GM12878 (cell line): Measurements from ENCODE around the gene PLAC8. TPM values are rescaled to one million over a fixed set of nuclear protein-coding genes. Genes with fewer than 3 reads are reported as not detected.

Experiments used
- ATAC-seq: fragments of 200-7000 bp; cut with Tn5 transposase; 3 replicates; pipeline ENCODE4 v1.9.1; 2020; ENCODE audit warnings: mild to moderate bottlenecking, moderate library complexity
- BruUV-seq: library from RNA; stranded (reverse); fragments of 400-500 nt; replicated peaks from 2 replicates; lab custom pipeline; 2021; lab: Mats Ljungman, UMichigan
- CTCF ChIA-PET: fragments of 300-600 bp; sonication (Branson Sonifier 250); formaldehyde crosslinking; extraction: SDS; loops from one replicate; lab custom pipeline; 2021; ENCODE audit warnings: inconsistent platforms; lab: Yijun Ruan, JAX
- POLR2A ChIA-PET: fragments of 350-600 bp; formaldehyde crosslinking; extraction: SDS; loops from one replicate; lab custom pipeline; 2021; ENCODE audit warnings: inconsistent platforms; lab: Charles Lee
- RAD21 ChIA-PET: fragments of 300-600 bp; sonication (Branson Sonifier 250); formaldehyde crosslinking; loops from one replicate; lab custom pipeline; 2023; ENCODE audit warnings: antibody characterized with exemption; ENCODE audit not compliant: unreplicated experiment; lab: Charles Lee
- SMC1A ChIA-PET: fragments of 300-600 bp; sonication (Branson Sonifier 250); formaldehyde crosslinking; loops from one replicate; lab custom pipeline; 2023; ENCODE audit not compliant: unreplicated experiment, uncharacterized antibody; lab: Charles Lee
- DNase-seq: peaks from one replicate; pipeline ENCODE4 v3.0.0-alpha.2; 2011; ENCODE audit warnings: low read depth, low spot score
- FAIRE-seq: peaks from 3 replicates; lab custom pipeline; 2011; peaks lifted over from hg19 to GRCh38; lab: Jason Lieb, UNC
- H2AFZ ChIP-seq: 2 replicates; pipeline ENCODE4 v1.6.0; 2011; ENCODE audit warnings: low read depth, low read length, control low read depth; ENCODE audit not compliant: control insufficient read depth
- H3K27ac ChIP-seq: 2 replicates; pipeline ENCODE4 v1.5.1; 2011; ENCODE audit warnings: control low read depth; ENCODE audit not compliant: control insufficient read depth, insufficient read depth
- H3K27me3 ChIP-seq, 2 experiments: replicated peaks in 1 of 2; 2 replicates each; pipeline versions ENCODE4 v1.6.0 to v1.6.1; 2011; ENCODE audit warnings: low read length in 1 of 2; ENCODE audit not compliant: control insufficient read depth in 2 of 2, insufficient read depth in 2 of 2
- H3K36me3 ChIP-seq, 2 experiments: 2 replicates each; pipeline ENCODE4 v1.5.1; 2011; ENCODE audit warnings: low read length in 1 of 2; ENCODE audit not compliant: control insufficient read depth in 2 of 2, insufficient read depth in 2 of 2
- H3K4me1 ChIP-seq: 2 replicates; pipeline ENCODE4 v1.6.1; 2011; ENCODE audit warnings: mild to moderate bottlenecking, low read length, moderate library complexity, mixed read lengths; ENCODE audit not compliant: control insufficient read depth, insufficient read depth
- H3K4me2 ChIP-seq: 2 replicates; pipeline ENCODE4 v1.6.0; 2011; ENCODE audit warnings: control low read depth; ENCODE audit not compliant: control insufficient read depth, insufficient read depth
- H3K4me3 ChIP-seq: fragments of 200-600 bp; sonication (generic); 2 replicates; pipeline ENCODE4 v1.5.1; 2016
- H3K79me2 ChIP-seq: 2 replicates; pipeline ENCODE4 v1.6.0; 2011; ENCODE audit warnings: low read length; ENCODE audit not compliant: control insufficient read depth, insufficient read depth
- H3K9ac ChIP-seq: 2 replicates; pipeline ENCODE4 v1.8.0; 2011; ENCODE audit warnings: low read length, control low read depth, mixed read lengths; ENCODE audit not compliant: control insufficient read depth, insufficient read depth
- H3K9me3 ChIP-seq: replicated peaks from 3 replicates; pipeline ENCODE4 v1.5.1; 2011; ENCODE audit warnings: mild to moderate bottlenecking, low read length; ENCODE audit not compliant: control insufficient read depth, insufficient read depth
- H4K20me1 ChIP-seq: 2 replicates; pipeline ENCODE4 v1.6.0; 2011; ENCODE audit not compliant: control insufficient read depth, insufficient read depth
- BACH1 ChIP-seq: fragments of 450-650 bp; IDR thresholded peaks from 2 replicates; pipeline ENCODE4 v1.6.1; 2017; ENCODE audit warnings: mild to moderate bottlenecking, borderline replicate concordance
- JUND ChIP-seq: IDR thresholded peaks from 2 replicates; pipeline ENCODE4 v1.6.1; 2012; ENCODE audit warnings: low read depth, mild to moderate bottlenecking, low read length, improper control_type of control experiment, moderate library complexity
- RAD51 ChIP-seq: fragments of 450-650 bp; IDR thresholded peaks from 2 replicates; pipeline ENCODE4 v1.6.1; 2016; ENCODE audit warnings: moderate library complexity, mild to moderate bottlenecking, inconsistent platforms
- SMARCA5 ChIP-seq: fragments of 450-650 bp; IDR thresholded peaks from 2 replicates; pipeline ENCODE4 v1.6.1; 2017; ENCODE audit warnings: mild to moderate bottlenecking
- SPI1 ChIP-seq: IDR thresholded peaks from 2 replicates; pipeline ENCODE4 v1.6.1; 2011; ENCODE audit warnings: low read depth, mild to moderate bottlenecking, low read length, moderate library complexity, borderline replicate concordance; ENCODE audit not compliant: insufficient read depth
- WGBS: methylation state at CpG from one replicate; pipeline ENCODE4 v1.1.6; 2016; ENCODE audit warnings: low lambda C conversion rate; ENCODE audit not compliant: insufficient replicate concordance, insufficient coverage; ENCODE audit errors: missing lambda C conversion rate; 5-methylcytosine and 5-hydroxymethylcytosine counted together
- in situ Hi-C: fragments of 300-500 bp; cut with MboI; formaldehyde crosslinking; loops from 9 replicates; pipeline ENCODE4 v1.14.3; 2018; ENCODE audit warnings: mixed read lengths
- intact Hi-C: fragments of 100-400 bp; cut with micrococcal nuclease; formaldehyde crosslinking; loops from one replicate; pipeline ENCODE4 v1.14.2; 2022; ENCODE audit not compliant: unreplicated experiment
- polyA plus RNA-seq, 11 experiments: library from polyadenylated mRNA; depleted of rRNA in 4 of 11; unstranded in 6 of 11; stranded (reverse) in 5 of 11; fragments of >200 nt; fragmentation: Nextera tagmentation in 4 of 11; fragmentation: Illumina TruSeq in 1 of 11; extraction: Ambion mirVana in 4 of 11; extraction: Trizol in 1 of 11; gene quantifications; 1 replicate in 1 of 11; 2 replicates in 10 of 11; pipeline versions ENCODE4 v1.2.1 to v1.2.3, GENCODE V29; 2011 to 2016; ENCODE audit warnings: inconsistent platforms in 2 of 11, missing spikeins in 2 of 11, low read depth in 1 of 11
- total RNA-seq, 4 experiments: library from RNA; depleted of rRNA in 3 of 4; stranded (reverse); fragments of >200 nt in 3 of 4; fragmentation: Illumina TruSeq in 1 of 4; extraction: Trizol in 1 of 4; gene quantifications; 2 replicates each; pipeline versions ENCODE4 v1.2.1 to v1.2.3, GENCODE V29; 2013 to 2021
- TF ChIP-seq, protein P1 (sequence below): fragments of 450-650 bp; IDR thresholded peaks from 2 replicates; pipeline ENCODE4 v1.6.1; 2016; ENCODE audit warnings: mild to moderate bottlenecking
- TF ChIP-seq, protein P2 (sequence below): fragments of 450-650 bp; IDR thresholded peaks from 2 replicates; pipeline ENCODE4 v1.6.1; 2016; ENCODE audit warnings: mild to moderate bottlenecking, moderate library complexity, borderline replicate concordance

PLAC8 gene
- total and polyA plus RNA-seq, 10 of the 15 experiments (the other 5 are each of a cell fraction or from before 2014, with no cell fraction given) = 214 to 841 (median 348) TPM

DNA sequence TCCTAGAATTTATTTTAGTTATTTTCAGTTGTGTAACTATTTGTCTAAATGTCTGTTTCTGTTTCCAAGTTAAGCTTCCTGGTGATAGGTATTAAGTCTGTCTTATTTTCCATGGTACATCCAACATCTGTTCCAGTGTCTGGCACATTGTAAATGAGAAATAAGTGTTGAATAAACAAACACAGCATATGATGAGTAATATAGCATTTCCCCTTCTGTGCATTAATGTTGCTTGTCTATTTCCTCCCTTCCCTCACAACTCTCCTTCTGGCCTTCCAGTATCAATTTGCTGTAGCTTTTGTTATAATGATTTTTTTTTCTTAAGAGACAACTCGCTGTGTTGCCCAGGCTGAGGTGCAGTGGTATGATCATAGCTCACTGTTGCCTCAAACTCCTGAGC is 43.4 kb downstream of the PLAC8 start:
- ChIA-PET SMC1A (interaction anchor here (0.6 to 3.8 kb wide), 9 partner anchors 25 to 261 kb away, joined by 3 to 33 read pairs (median 6); partner anchors contain the start of gene COQ2), POLR2A (no interaction called here), RAD21 (interaction anchor here (0.9 to 7.2 kb wide), 6 partner anchors 39 to 213 kb away, joined by 3 to 70 read pairs (median 4); partner anchors contain the start of gene COQ2), CTCF (interaction anchor here (0.8 to 10.3 kb wide), 10 partner anchors 10 to 210 kb away, joined by 3 to 147 read pairs (median 6); partner anchors contain the start of gene COQ2)
- no peak for DNase-seq
- no peaks in the 10 kb centered on the region for H3K9me3 ChIP-seq
- no peaks in the 10 kb centered on the region for H3K27me3 ChIP-seq
- no peak overlapping the region for H2AFZ ChIP-seq
- H3K36me3 ChIP-seq = peaks cover 4 to 13% of the 10 kb centered on the region in 2 experiments; a peak in 3 of 4 replicates
- FAIRE-seq = no peak
- no peaks in the 10 kb centered on the region for H4K20me1 ChIP-seq
- no peak overlapping the region for H3K27ac ChIP-seq
- no peak overlapping the region for H3K9ac ChIP-seq
- H3K4me3 ChIP-seq = no peak overlapping the region
- WGBS = 95% methylated on average over 1 of the region's 1 CpG
- no peaks in the 10 kb centered on the region for H3K79me2 ChIP-seq
- no peak overlapping the region for H3K4me2 ChIP-seq
- intact Hi-C loops = no loop called here
- no TSS peak for BruUV-seq
- peaks cover 8% of the 10 kb centered on the region for H3K4me1 ChIP-seq
- ATAC-seq = no peak
- no peak for TF ChIP-seq SMARCA5
- TF ChIP-seq, protein P1, sequence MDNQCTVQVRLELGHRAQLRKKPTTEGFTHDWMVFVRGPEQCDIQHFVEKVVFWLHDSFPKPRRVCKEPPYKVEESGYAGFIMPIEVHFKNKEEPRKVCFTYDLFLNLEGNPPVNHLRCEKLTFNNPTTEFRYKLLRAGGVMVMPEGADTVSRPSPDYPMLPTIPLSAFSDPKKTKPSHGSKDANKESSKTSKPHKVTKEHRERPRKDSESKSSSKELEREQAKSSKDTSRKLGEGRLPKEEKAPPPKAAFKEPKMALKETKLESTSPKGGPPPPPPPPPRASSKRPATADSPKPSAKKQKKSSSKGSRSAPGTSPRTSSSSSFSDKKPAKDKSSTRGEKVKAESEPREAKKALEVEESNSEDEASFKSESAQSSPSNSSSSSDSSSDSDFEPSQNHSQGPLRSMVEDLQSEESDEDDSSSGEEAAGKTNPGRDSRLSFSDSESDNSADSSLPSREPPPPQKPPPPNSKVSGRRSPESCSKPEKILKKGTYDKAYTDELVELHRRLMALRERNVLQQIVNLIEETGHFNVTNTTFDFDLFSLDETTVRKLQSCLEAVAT = no peak
- no peak for TF ChIP-seq RAD51
- TF ChIP-seq, protein P2, sequence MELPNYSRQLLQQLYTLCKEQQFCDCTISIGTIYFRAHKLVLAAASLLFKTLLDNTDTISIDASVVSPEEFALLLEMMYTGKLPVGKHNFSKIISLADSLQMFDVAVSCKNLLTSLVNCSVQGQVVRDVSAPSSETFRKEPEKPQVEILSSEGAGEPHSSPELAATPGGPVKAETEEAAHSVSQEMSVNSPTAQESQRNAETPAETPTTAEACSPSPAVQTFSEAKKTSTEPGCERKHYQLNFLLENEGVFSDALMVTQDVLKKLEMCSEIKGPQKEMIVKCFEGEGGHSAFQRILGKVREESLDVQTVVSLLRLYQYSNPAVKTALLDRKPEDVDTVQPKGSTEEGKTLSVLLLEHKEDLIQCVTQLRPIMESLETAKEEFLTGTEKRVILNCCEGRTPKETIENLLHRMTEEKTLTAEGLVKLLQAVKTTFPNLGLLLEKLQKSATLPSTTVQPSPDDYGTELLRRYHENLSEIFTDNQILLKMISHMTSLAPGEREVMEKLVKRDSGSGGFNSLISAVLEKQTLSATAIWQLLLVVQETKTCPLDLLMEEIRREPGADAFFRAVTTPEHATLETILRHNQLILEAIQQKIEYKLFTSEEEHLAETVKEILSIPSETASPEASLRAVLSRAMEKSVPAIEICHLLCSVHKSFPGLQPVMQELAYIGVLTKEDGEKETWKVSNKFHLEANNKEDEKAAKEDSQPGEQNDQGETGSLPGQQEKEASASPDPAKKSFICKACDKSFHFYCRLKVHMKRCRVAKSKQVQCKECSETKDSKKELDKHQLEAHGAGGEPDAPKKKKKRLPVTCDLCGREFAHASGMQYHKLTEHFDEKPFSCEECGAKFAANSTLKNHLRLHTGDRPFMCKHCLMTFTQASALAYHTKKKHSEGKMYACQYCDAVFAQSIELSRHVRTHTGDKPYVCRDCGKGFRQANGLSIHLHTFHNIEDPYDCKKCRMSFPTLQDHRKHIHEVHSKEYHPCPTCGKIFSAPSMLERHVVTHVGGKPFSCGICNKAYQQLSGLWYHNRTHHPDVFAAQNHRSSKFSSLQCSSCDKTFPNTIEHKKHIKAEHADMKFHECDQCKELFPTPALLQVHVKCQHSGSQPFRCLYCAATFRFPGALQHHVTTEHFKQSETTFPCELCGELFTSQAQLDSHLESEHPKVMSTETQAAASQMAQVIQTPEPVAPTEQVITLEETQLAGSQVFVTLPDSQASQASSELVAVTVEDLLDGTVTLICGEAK = no peak
- no peak for TF ChIP-seq SPI1
- TF ChIP-seq JUND = no peak
- no peak for TF ChIP-seq BACH1
- in situ Hi-C loops = loop anchor here (10.0 to 25.0 kb wide), 2 partner anchors 184 to 566 kb away; no protein-coding TSS in a partner anchor
